Right lobe of liver (tissue), 4 donors: ENCODE data around the gene NCKAP5.

ENCODE experiments used
- POLR2A ChIP-seq: fragments of 450-650 bp; IDR thresholded peaks from one replicate; pipeline ENCODE4 v1.6.1; 2017; ENCODE audit warnings: antibody characterized with exemption, mild to moderate bottlenecking
- TF ChIP-seq, protein P1 (sequence below), 4 donors: fragments of 200-600 bp in 3 of 4; fragments of 450-650 bp in 1 of 4; IDR thresholded peaks; one replicate each; pipeline versions ENCODE4 v1.5.1 to v1.8.0; 2016 to 2022; ENCODE audit warnings: antibody characterized with exemption in 4 of 4, mild to moderate bottlenecking in 2 of 4
- donor health status: DM: no; HTN: no; CAD: no.
- donor health status: DM: no; HTN: no; CAD: no.
- donor health status: DM: no; HTN: yes; CAD: no.

DNA sequence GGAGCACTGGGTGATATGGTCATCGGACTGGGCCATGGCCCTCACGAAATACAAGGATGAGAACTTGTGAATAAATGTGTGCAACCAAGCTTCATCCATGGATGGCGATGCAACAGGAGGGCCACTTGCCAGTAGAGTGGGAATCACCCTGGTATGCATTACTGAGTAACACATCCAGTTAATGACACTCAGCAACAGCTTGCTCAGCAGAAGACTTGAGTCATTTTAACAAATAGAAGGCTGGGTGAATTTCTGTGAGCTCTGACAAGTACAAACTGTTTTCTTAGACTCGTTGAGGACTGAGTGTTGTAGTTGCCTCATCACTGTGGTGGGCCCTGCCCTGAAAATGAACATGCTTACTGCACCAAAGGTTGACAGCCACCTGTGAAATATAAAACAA is 221.6 kb downstream of the NCKAP5 start:
- TF ChIP-seq, protein P1, sequence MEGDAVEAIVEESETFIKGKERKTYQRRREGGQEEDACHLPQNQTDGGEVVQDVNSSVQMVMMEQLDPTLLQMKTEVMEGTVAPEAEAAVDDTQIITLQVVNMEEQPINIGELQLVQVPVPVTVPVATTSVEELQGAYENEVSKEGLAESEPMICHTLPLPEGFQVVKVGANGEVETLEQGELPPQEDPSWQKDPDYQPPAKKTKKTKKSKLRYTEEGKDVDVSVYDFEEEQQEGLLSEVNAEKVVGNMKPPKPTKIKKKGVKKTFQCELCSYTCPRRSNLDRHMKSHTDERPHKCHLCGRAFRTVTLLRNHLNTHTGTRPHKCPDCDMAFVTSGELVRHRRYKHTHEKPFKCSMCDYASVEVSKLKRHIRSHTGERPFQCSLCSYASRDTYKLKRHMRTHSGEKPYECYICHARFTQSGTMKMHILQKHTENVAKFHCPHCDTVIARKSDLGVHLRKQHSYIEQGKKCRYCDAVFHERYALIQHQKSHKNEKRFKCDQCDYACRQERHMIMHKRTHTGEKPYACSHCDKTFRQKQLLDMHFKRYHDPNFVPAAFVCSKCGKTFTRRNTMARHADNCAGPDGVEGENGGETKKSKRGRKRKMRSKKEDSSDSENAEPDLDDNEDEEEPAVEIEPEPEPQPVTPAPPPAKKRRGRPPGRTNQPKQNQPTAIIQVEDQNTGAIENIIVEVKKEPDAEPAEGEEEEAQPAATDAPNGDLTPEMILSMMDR (IDR thresholded peaks at IDR 0.05), result no peak
- TF ChIP-seq POLR2A, result no peak
